Memory B cell (primary cell): ENCODE measurements around the gene PALLD.

Experiments
- ATAC-seq: fragments of 150-1000 bp; cut with Tn5 transposase; 2 replicates; pipeline ENCODE4 v1.10.0; 2021; ENCODE audit warnings: low read depth, mild to moderate bottlenecking, moderate library complexity
- DNase-seq, 2 donors: peaks; one replicate each; pipeline ENCODE4 v3.0.0; 2022; ENCODE audit warnings: low spot score in 2 of 2
- H3K27ac Mint-ChIP-seq: one replicate; pipeline ENCODE4 v1.8.0; 2022; ENCODE audit warnings: mild to moderate bottlenecking, moderate library complexity, mixed read lengths
- H3K27me3 Mint-ChIP-seq: one replicate; pipeline ENCODE4 v1.8.0; 2022; ENCODE audit warnings: mixed read lengths
- H3K36me3 Mint-ChIP-seq: one replicate; pipeline ENCODE4 v1.8.0; 2022; ENCODE audit warnings: mild to moderate bottlenecking, mixed read lengths
- H3K4me1 Mint-ChIP-seq: one replicate; pipeline ENCODE4 v1.8.0; 2022; ENCODE audit warnings: mixed read lengths
- H3K4me3 Mint-ChIP-seq: one replicate; pipeline ENCODE4 v1.8.0; 2022; ENCODE audit warnings: mild to moderate bottlenecking, moderate library complexity, mixed read lengths
- H3K9me3 Mint-ChIP-seq: one replicate; pipeline ENCODE4 v1.8.0; 2022; ENCODE audit warnings: mixed read lengths

Gene PALLD

DNA sequence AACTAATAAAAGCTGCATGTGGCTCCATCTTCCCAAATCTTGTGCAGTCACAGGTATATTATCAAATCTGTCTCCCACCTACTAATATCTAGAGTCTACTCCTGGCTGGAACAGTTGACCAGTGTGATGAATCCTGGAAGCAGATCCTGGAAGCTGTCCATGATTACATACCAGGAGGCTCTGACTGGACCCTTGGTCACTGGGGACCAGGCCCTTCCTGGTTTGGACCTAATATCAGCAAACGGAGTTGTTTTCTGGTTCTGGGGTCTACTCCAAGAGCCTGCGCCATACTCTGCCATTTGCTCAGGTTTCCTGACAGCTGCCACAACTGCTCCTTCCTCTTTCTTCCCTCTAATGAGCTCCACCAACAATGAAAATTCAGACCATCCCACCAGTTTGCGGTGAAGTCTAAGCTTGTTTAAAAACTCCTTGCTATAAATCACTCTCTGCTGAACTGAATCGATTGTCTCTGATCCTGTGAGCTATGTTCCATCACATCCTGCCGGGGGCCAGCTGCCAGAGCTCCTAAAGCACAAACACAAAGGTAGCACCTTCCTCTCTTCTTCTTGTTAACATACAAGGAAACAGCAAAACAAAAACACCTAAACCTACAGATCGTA, 114.2 kb downstream of the PALLD start:
- ATAC-seq (no peak), DNase-seq (no peak)
- Mint-ChIP-seq H3K36me3 (no peaks in the 10 kb centered on the region), H3K27ac (no peak overlapping the region), H3K4me3 (no peak overlapping the region), H3K4me1 (peaks cover 2% of the 10 kb centered on the region), H3K9me3 (no peaks in the 10 kb centered on the region), H3K27me3 (peaks cover 5% of the 10 kb centered on the region)

DNA sequence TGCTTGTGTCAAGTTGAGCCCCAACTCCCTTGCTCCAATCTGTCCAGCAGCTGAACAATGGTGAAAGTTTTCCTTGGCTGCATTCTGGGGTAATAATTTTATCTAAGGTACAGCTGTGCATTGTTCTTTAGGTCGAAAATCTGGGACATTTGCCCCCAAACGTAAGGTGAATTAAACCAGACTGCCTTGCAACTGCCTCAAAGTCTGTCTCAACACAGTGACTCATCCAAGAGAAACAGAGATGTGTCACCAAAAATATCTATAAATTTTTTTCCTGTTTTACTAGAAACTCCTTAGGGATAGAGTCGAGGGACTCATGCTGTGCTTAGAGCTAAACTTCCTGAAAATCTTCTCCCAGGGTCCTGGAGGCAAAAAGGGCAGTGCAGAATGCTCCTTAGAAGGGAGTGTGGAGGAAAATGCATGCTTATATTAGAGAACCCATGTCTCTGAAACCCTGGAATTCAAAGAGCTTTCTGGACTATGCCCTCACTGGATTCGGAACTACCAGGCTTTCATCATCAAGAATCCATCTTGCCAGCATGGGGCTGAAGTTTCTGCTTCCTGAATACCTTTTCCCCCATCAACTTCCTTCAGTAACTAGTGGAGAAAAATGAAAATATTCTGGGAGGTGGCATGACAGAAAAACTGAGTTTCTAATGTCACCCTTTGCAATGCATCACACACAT, 115.7 kb downstream of the PALLD start:
- peaks cover 2% of the 10 kb centered on the region for H3K4me1 Mint-ChIP-seq
- H3K9me3 Mint-ChIP-seq, result no peaks in the 10 kb centered on the region
- no peaks in the 10 kb centered on the region for H3K36me3 Mint-ChIP-seq
- DNase-seq (no peak), ATAC-seq (no peak)
- no peak overlapping the region for H3K27ac Mint-ChIP-seq
- no peak overlapping the region for H3K4me3 Mint-ChIP-seq
- H3K27me3 Mint-ChIP-seq, result peaks cover 5% of the 10 kb centered on the region

DNA sequence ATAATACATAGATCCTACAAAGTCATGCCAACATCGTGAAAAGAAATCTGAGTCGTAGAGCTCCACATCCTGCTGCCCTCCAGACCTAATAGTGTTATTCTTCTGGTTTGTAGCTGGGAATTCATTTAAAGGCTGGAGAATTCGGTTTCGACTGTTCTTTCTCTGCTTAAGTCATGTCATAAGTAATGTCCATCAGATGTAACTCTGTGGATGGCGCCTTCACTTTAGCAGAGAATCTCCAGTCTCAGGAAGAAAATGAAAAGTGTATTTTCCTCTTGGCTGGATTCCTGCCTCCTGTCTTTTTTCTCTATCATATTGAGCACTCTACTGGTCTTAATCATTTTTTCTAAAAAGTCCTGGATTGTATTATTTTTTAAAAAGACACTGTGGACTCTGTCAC, 117.0 kb downstream of the PALLD start:
- no peak for DNase-seq
- no peak overlapping the region for H3K4me3 Mint-ChIP-seq
- ATAC-seq, result no peak

DNA sequence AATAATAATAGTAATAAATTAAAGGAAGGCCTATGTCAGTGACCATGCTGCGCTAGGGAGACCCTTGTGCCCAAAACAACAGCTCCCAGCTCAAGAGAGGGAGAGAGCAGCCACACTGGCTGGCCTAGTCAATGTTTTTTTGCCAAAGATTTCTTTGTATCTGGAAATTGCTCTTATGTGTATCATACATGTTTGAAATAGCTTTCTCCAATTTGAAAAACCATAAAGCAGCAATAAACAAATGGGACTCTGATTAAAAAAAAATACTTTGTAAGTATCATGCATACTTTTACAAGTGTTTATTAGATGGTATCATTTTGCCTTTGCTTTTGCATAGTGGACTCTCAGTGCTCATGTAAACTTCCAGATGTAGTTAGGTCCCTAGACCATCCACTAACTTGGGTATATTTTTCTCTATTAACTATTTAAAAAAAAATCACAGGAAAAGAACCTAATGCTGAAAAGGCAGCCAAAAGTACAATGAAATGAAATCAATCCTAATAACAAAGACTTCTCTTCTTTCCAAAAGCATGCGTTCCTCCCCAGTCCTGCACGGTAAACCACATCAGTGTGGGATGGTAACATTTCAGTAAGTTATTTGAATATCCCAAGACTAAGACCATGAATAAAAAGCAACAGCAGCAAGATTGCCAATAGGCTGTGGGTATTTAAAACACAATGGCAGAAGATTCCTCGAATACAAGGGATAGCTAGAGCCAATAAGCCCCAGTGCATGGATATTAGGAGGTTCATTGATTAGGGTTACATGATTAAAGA, 117.6 kb downstream of the PALLD start:
- Mint-ChIP-seq H3K36me3 (no peaks in the 10 kb centered on the region), H3K27me3 (peaks cover 6% of the 10 kb centered on the region), H3K9me3 (no peaks in the 10 kb centered on the region), H3K27ac (no peak overlapping the region), H3K4me1 (peaks cover 2% of the 10 kb centered on the region), H3K4me3 (no peak overlapping the region)
- ATAC-seq (no peak), DNase-seq (no peak)

More for the DNA sequence above, 117.0 kb downstream of the PALLD start:
- no peak overlapping the region for H3K27ac Mint-ChIP-seq
- H3K4me1 Mint-ChIP-seq, result peaks cover 2% of the 10 kb centered on the region
- H3K36me3 Mint-ChIP-seq, result no peaks in the 10 kb centered on the region
- peaks cover 5% of the 10 kb centered on the region for H3K27me3 Mint-ChIP-seq
- H3K9me3 Mint-ChIP-seq, result no peaks in the 10 kb centered on the region

GRCh38 chr4:168615294-168616065, 118.6 kb downstream of the PALLD start:
- DNase-seq (no peak), ATAC-seq (no peak)
- Mint-ChIP-seq H3K27me3 (peaks cover 6% of the 10 kb centered on the region), H3K9me3 (no peaks in the 10 kb centered on the region), H3K4me3 (no peak overlapping the region), H3K27ac (no peak overlapping the region), H3K4me1 (peaks cover 2% of the 10 kb centered on the region), H3K36me3 (no peaks in the 10 kb centered on the region)

DNA sequence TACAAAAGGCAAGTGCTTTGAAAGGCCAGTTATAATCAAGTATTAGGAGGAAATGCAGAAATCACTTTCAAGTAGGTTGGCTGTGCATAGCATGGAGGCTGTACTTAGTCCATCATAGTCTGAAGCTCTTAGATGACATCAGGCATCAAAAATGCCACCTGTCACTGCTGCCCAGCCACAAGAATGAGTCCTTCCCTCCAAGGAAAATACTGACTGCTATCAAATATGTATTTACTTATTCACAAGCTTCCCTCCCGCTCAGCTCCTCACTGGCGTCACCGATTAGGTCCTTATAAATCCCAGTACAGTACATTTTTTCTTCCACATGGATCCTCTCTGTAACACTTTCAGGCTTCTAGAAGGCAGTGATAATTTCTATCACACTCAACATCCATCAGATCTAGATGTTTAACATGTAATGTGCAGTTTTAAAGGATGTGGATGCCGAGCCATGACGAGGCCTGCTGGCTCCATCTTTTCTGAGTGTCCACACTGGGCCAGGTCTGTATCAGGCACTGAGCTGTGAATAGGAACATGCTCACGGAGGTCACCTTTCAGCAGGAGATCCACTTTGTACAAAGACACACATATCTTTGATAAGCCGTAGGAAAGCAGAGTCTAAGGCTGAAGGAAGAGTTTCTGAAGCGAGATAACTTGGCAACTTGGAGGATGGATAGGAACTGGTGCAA, 121.9 kb downstream of the PALLD start:
- no peaks in the 10 kb centered on the region for H3K36me3 Mint-ChIP-seq
- DNase-seq (no peak), ATAC-seq (no peak)
- H3K9me3 Mint-ChIP-seq, result no peaks in the 10 kb centered on the region
- no peak overlapping the region for H3K4me3 Mint-ChIP-seq
- H3K4me1 Mint-ChIP-seq, result no peaks in the 10 kb centered on the region
- peaks cover 7% of the 10 kb centered on the region for H3K27me3 Mint-ChIP-seq
- H3K27ac Mint-ChIP-seq, result no peak overlapping the region

- Mint-ChIP-seq H3K4me3 (no peak overlapping the region), H3K27me3 (peaks cover 7% of the 10 kb centered on the region), H3K27ac (no peak overlapping the region), H3K36me3 (no peaks in the 10 kb centered on the region), H3K4me1 (no peaks in the 10 kb centered on the region), H3K9me3 (no peaks in the 10 kb centered on the region)
- no peak for DNase-seq
- ATAC-seq, result no peak
These were observed 122.4 kb downstream of the PALLD start for GRCh38 chr4:168619266-168619631.

DNA sequence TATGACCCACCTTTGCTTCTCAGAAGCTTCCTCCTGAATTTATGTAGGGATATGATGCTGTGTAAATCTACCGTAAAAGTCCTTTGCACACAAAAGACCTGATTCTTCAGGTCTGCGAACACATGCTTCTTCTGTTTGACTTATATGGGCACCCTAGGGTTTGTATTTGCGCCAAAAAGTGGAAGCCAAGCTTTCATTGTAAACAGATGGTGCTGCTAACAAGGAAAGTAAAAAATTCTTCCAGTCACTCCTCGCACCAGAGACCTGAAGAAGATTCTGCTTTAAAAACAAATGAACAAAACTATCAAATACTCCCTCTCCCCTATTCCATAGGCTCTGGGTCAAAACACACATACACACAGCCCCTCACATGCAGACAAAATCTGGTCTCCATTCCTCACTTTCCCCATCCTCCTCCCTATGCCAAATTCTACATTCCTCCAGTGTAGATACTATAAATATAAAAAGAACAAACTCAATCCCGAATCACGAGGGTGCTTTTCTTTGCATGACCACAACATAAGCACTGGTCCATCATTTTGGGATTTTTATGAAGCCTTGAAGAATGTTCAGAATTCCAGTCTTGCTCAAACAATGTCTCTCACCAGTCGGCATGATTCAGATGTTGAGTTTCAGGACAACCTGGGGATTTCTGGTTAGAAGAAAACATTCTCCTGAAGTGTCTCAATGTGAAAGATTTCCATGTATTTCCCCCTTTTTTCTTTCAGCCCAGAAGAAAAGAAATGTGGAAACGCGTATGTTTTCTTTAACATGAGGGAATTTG, 125.1 kb downstream of the PALLD start:
- H3K9me3 Mint-ChIP-seq, result no peaks in the 10 kb centered on the region
- H3K27ac Mint-ChIP-seq, result no peak overlapping the region
- no peak for DNase-seq
- no peaks in the 10 kb centered on the region for H3K36me3 Mint-ChIP-seq
- no peak for ATAC-seq
- H3K4me3 Mint-ChIP-seq, result no peak overlapping the region
- no peaks in the 10 kb centered on the region for H3K4me1 Mint-ChIP-seq
- peaks cover 9% of the 10 kb centered on the region for H3K27me3 Mint-ChIP-seq

- Mint-ChIP-seq H3K36me3 (no peaks in the 10 kb centered on the region), H3K4me1 (no peaks in the 10 kb centered on the region), H3K27me3 (peaks cover 9% of the 10 kb centered on the region), H3K4me3 (no peak overlapping the region), H3K9me3 (no peaks in the 10 kb centered on the region), H3K27ac (no peak overlapping the region)
- ATAC-seq, result no peak
- DNase-seq, result no peak
These were observed 125.7 kb downstream of the PALLD start for GRCh38 chr4:168622600-168622999.

- no peak for DNase-seq
- no peak for ATAC-seq
- Mint-ChIP-seq H3K4me3 (no peak overlapping the region), H3K9me3 (no peaks in the 10 kb centered on the region), H3K4me1 (no peaks in the 10 kb centered on the region), H3K27me3 (peaks cover 9% of the 10 kb centered on the region), H3K27ac (no peak overlapping the region), H3K36me3 (no peaks in the 10 kb centered on the region)
These were observed 126.2 kb downstream of the PALLD start for GRCh38 chr4:168623011-168623410.

- DNase-seq (no peak), ATAC-seq (no peak)
- Mint-ChIP-seq H3K36me3 (no peaks in the 10 kb centered on the region), H3K27me3 (peaks cover 10% of the 10 kb centered on the region), H3K4me1 (no peaks in the 10 kb centered on the region), H3K27ac (no peak overlapping the region), H3K4me3 (no peak overlapping the region), H3K9me3 (no peaks in the 10 kb centered on the region)
These were observed 126.6 kb downstream of the PALLD start for GRCh38 chr4:168623484-168623883.

DNA sequence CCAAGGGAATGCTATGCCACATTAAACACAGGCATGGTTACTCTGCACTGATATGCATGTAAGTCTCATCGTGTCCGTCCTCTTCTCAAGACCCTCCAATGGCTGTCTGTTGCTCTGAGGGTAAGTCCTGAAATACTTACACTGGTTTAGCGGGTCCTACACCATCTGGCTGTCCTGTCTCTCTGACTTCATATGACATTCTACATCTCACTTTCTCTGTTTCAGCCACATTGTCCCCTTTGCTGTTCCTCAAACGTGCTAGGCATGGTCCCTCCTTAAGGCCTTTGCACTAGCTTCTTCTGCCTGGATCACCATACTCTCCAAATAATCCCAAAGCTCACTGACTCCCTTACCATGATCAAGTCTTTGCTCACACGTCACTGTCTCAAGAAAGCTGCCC, 131.4 kb downstream of the PALLD start:
- Mint-ChIP-seq H3K36me3 (no peaks in the 10 kb centered on the region), H3K9me3 (no peaks in the 10 kb centered on the region), H3K27ac (no peak overlapping the region), H3K4me3 (no peak overlapping the region), H3K4me1 (no peaks in the 10 kb centered on the region), H3K27me3 (peaks cover 5% of the 10 kb centered on the region)
- DNase-seq (no peak), ATAC-seq (no peak)

DNA sequence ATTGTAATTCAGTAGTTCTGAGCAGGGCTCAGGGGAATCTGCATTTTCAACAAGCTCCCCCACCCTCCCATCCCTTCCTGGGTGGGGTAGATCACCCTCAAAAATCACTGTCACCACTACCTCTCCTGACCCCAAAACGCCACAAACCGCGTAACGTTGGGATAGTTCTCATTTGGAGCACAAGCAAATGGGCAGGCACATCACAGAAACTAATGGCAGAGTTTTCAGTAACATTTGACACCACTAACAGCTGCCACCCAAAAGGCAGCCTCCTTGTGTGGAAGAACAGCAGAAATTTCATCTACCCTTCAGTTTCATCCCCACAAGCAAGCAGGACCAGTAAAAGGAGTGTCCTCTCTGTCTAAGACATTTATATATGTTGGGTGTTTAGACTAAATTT, 132.7 kb downstream of the PALLD start:
- H3K27me3 Mint-ChIP-seq, result peaks cover 5% of the 10 kb centered on the region
- H3K36me3 Mint-ChIP-seq, result no peaks in the 10 kb centered on the region
- ATAC-seq, result no peak
- no peak for DNase-seq
- H3K9me3 Mint-ChIP-seq, result no peaks in the 10 kb centered on the region
- no peaks in the 10 kb centered on the region for H3K4me1 Mint-ChIP-seq
- no peak overlapping the region for H3K4me3 Mint-ChIP-seq
- H3K27ac Mint-ChIP-seq, result no peak overlapping the region
